T-cell (primary cell): Measurements from ENCODE around the gene ARMC6. TPM values are rescaled to one million over a fixed set of nuclear protein-coding genes. Genes with fewer than 3 reads are reported as not detected.

ENCODE experiments used
- ATAC-seq, 4 experiments: fragments of 200-7000 bp in 3 of 4; fragments of 150-1000 bp in 1 of 4; cut with Tn5 transposase; replicated peaks in 1 of 4; 1 replicate in 3 of 4; 2 replicates in 1 of 4; pipeline ENCODE4 v1.10.0; 2021; ENCODE audit warnings: moderate library complexity in 3 of 4, mild to moderate bottlenecking in 2 of 4, moderate number of reproducible peaks in 1 of 4
- CTCF ChIA-PET, 2 donors: fragments of 300-600 bp; sonication (Branson Sonifier 250); formaldehyde crosslinking; loops; one replicate each; lab custom pipeline; 2022; ENCODE audit warnings: antibody characterized with exemption in 2 of 2; lab: Charles Lee
- POLR2A ChIA-PET, 2 donors: fragments of 300-600 bp; sonication (Branson Sonifier 250); formaldehyde crosslinking; loops; one replicate each; lab custom pipeline; 2022; ENCODE audit warnings: antibody characterized with exemption in 2 of 2; lab: Charles Lee
- DNase-seq, 35 experiments: peaks; one replicate each; pipeline versions ENCODE4 v3.0.0 to v3.0.0-alpha.2; 2013 to 2023
- H3K27ac ChIP-seq: one replicate; pipeline ENCODE4 v1.5.1; 2013; ENCODE audit warnings: low read length
- H3K27me3 ChIP-seq, 2 experiments: replicated peaks in 1 of 2; 1 replicate in 1 of 2; 2 replicates in 1 of 2; pipeline versions ENCODE4 v1.6.1 to v1.7.0; 2013; ENCODE audit warnings: low read length in 1 of 2, mixed read lengths in 1 of 2; ENCODE audit not compliant: control insufficient read depth in 2 of 2, insufficient read depth in 2 of 2; ENCODE audit errors: extremely low read depth in 1 of 2
- H3K36me3 ChIP-seq, 2 donors: 1 replicate in 1 of 2; 2 replicates in 1 of 2; pipeline versions ENCODE4 v1.6.1 to v1.7.0; 2013; ENCODE audit warnings: low read length in 1 of 2; ENCODE audit not compliant: control insufficient read depth in 2 of 2, insufficient read depth in 1 of 2; ENCODE audit errors: extremely low read depth in 1 of 2
- H3K4me1 ChIP-seq, 2 experiments: 1 replicate in 1 of 2; 2 replicates in 1 of 2; pipeline versions ENCODE4 v1.6.1 to v1.7.0; 2013; ENCODE audit warnings: low read length in 2 of 2, mixed read lengths in 1 of 2; ENCODE audit not compliant: insufficient read depth in 2 of 2, control insufficient read depth in 1 of 2; ENCODE audit errors: extremely low read depth in 1 of 2
- H3K4me3 ChIP-seq, 2 donors: 1 replicate in 1 of 2; 2 replicates in 1 of 2; pipeline versions ENCODE4 v1.5.1 to v1.7.0; 2013; ENCODE audit warnings: mild to moderate bottlenecking in 2 of 2, low read length in 1 of 2, moderate library complexity in 1 of 2; ENCODE audit not compliant: control insufficient read depth in 1 of 2; ENCODE audit errors: extremely low read depth in 1 of 2
- H3K9me3 ChIP-seq: 2 replicates; pipeline ENCODE4 v1.7.0; 2013
- H3K27ac Mint-ChIP-seq, 2 donors: one replicate each; pipeline ENCODE4 v1.8.0; 2020 to 2021; ENCODE audit warnings: mild to moderate bottlenecking in 2 of 2, mixed read lengths in 2 of 2
- H3K27me3 Mint-ChIP-seq, 2 donors: one replicate each; pipeline ENCODE4 v1.8.0; 2021 to 2022; ENCODE audit warnings: mixed read lengths in 2 of 2
- H3K36me3 Mint-ChIP-seq: one replicate; pipeline ENCODE4 v1.8.0; 2021; ENCODE audit warnings: mixed read lengths
- H3K4me1 Mint-ChIP-seq, 3 donors: one replicate each; pipeline ENCODE4 v1.8.0; 2020 to 2022; ENCODE audit warnings: mixed read lengths in 3 of 3, mild to moderate bottlenecking in 1 of 3
- H3K4me3 Mint-ChIP-seq, 3 donors: one replicate each; pipeline ENCODE4 v1.8.0; 2020 to 2022; ENCODE audit warnings: mild to moderate bottlenecking in 3 of 3, mixed read lengths in 3 of 3, moderate library complexity in 3 of 3
- H3K9me3 Mint-ChIP-seq, 3 donors: one replicate each; pipeline ENCODE4 v1.8.0; 2020 to 2022; ENCODE audit warnings: mixed read lengths in 3 of 3
- WGBS: methylation state at CpG from one replicate; pipeline ENCODE4 v1.1.5; 2013; ENCODE audit warnings: missing lambda C conversion rate; ENCODE audit not compliant: insufficient coverage; 5-methylcytosine and 5-hydroxymethylcytosine counted together
- total RNA-seq, 35 experiments: library from RNA in 6 of 35; stranded (reverse) in 6 of 35; fragments of 120-200 nt in 1 of 35; gene quantifications; one replicate each; pipeline versions ENCODE4 v1.2.1 to v1.2.4 and lab custom pipeline; 2013 to 2026

The ARMC6 gene
- total RNA-seq, 5 donors from 2014 or later (not counting 1 experiment from before 2014, with no cell fraction given), result 12.8 to 22.7 (median 18.7) TPM

DNA sequence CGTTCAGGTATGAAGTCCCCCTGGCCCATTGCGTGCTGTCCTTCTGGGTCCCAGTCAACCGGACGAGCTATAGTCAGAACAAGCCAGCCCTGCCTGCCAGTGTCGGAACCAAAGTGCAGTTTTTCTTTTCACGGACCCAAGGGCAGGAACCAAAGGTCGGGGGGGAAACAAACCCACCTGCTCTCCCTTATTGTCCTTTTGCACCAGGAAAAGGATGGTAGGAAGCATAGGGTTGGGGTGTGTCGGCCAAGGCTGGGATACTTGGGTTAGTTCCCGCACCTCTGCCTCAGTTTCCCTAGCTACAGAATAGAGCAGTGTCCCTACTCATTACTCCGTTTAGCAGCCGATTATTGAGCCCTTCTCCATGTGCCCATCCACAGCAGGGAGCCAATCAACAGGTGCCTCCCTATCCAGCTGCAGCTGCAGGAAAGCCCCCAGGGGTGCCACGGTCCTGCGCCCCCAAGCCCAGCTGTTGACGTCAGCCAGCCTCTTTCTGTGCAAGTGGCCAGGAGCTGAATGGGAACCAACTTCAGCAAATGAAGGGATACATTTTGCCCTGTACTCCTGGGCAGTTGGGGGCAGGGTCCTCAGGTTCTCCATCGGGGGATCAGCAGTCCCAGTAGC, 21.0 kb downstream of the ARMC6 start:
- ChIA-PET POLR2A (interaction anchor here in 1 of 2 donors (0.6 kb wide), 1 partner anchor 33 kb away, joined by 3 read pairs; no protein-coding TSS in a partner anchor), CTCF (interaction anchor here (0.6 to 1.1 kb wide), 4 partner anchors 57 to 1360 kb away, joined by 3 to 12 read pairs (median 4); no protein-coding TSS in a partner anchor)
- DNase-seq, result no peak
- Histone ChIP-seq H3K36me3 (peaks cover 16 to 67% of the 10 kb centered on the region in 2 donors), H3K9me3 (no peaks in the 10 kb centered on the region), H3K4me1 (no peaks in the 10 kb centered on the region), H3K27me3 (no peaks in the 10 kb centered on the region), H3K27ac (no peak overlapping the region), H3K4me3 (no peak overlapping the region)
- Mint-ChIP-seq H3K36me3 (peaks cover 19% of the 10 kb centered on the region), H3K27me3 (no peaks in the 10 kb centered on the region), H3K27ac (no peak overlapping the region), H3K9me3 (no peaks in the 10 kb centered on the region), H3K4me3 (no peak overlapping the region), H3K4me1 (no peaks in the 10 kb centered on the region)
- WGBS, result 94% methylated on average over 10 of the region's 15 CpGs
- ATAC-seq, result no peak

DNA sequence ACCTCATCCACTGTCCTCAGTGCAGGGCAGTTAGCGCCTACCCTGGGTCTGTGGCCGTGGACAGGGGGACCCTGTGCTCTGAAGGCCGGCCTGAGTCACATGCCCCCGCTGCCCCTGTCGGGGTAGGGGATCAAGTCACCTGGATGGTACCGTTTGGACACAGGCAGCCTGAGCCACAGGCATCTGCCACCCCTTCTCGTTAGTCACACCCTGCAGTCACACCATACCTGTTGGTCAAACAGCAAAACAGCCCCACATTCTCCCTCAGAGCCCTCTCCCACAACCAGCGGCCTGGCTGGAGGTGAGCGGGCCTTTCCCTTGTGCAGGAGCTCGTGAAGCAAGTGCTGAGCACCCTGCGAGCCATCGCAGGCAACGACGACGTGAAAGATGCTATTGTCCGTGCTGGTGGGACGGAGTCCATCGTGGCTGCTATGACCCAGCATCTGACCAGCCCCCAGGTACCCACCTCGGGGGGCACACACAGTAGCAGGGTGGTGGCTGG, 21.6 kb downstream of the ARMC6 start:
- POLR2A ChIA-PET, result no interaction called here
- no peak for DNase-seq
- Mint-ChIP-seq H3K4me3 (no peak overlapping the region), H3K9me3 (no peaks in the 10 kb centered on the region), H3K4me1 (no peaks in the 10 kb centered on the region), H3K27ac (no peak overlapping the region), H3K36me3 (peaks cover 22% of the 10 kb centered on the region), H3K27me3 (no peaks in the 10 kb centered on the region)
- WGBS, result 99% methylated on average over 17 of the region's 19 CpGs
- CTCF ChIA-PET, result interaction anchor here in 1 of 2 donors (1.1 kb wide), 1 partner anchor 120 kb away, joined by 4 read pairs; no protein-coding TSS in a partner anchor
- Histone ChIP-seq H3K4me3 (no peak overlapping the region), H3K9me3 (no peaks in the 10 kb centered on the region), H3K27me3 (no peaks in the 10 kb centered on the region), H3K36me3 (peaks cover 16 to 67% of the 10 kb centered on the region in 2 donors), H3K4me1 (no peaks in the 10 kb centered on the region), H3K27ac (no peak overlapping the region)
- ATAC-seq, result no peak

- Histone ChIP-seq H3K4me3 (no peak overlapping the region), H3K27me3 (no peaks in the 10 kb centered on the region), H3K4me1 (no peaks in the 10 kb centered on the region), H3K9me3 (no peaks in the 10 kb centered on the region), H3K27ac (no peak overlapping the region), H3K36me3 (peaks cover 16 to 67% of the 10 kb centered on the region in 2 donors)
- H3K27me3 Mint-ChIP-seq, result no peaks in the 10 kb centered on the region
- DNase-seq (no peak), ATAC-seq (no peak)
- ChIA-PET POLR2A (interaction anchor here in 1 of 2 donors (0.7 kb wide), 1 partner anchor 290 kb away, joined by 3 read pairs; no protein-coding TSS in a partner anchor), CTCF (no interaction called here)
- WGBS, result 100% methylated on average over 5 of the region's 13 CpGs
- H3K9me3 Mint-ChIP-seq, result no peaks in the 10 kb centered on the region
- H3K4me3 Mint-ChIP-seq, result no peak overlapping the region
- H3K4me1 Mint-ChIP-seq, result no peaks in the 10 kb centered on the region
- H3K27ac Mint-ChIP-seq, result no peak overlapping the region
- H3K36me3 Mint-ChIP-seq, result peaks cover 23% of the 10 kb centered on the region
Observed at GRCh38 chr19:19055701-19056100, 22.3 kb downstream of the ARMC6 start.

DNA sequence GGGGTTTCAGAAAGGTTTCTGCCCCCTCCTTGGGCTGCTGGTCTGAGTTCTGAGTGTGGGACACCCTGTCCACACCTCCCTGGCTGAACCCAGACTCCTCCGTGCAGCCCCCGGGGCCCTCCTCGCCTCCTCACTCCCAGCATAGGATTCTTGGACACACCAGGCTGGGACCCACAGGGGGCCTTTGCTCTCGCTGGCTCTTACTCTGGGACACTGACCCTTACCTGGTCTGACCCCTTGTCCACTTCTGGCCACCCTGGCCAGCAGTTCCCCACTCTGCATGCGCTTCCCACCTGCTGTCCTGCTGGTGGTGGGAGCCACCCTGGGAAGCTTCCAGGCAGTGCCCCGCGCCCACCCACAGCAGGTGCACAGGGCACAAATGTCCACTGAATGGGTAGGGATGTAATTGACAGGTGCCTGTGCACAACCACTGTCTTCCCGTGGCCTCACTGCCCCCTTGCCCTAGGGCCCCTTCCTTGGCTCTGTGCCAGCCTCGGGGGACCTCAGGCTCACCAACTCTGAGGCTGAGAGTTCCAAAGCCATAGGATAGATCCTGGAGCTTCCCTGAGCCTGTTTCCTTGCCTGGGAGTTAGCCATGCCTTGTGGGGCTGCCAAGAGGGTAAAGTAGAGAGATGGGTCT, 23.4 kb downstream of the ARMC6 start:
- no peaks in the 10 kb centered on the region for H3K9me3 Mint-ChIP-seq
- no peak for ATAC-seq
- DNase-seq, result no peak
- no peaks in the 10 kb centered on the region for H3K4me1 Mint-ChIP-seq
- H3K27me3 ChIP-seq, result no peaks in the 10 kb centered on the region
- H3K4me3 ChIP-seq, result no peak overlapping the region
- H3K4me1 ChIP-seq, result no peaks in the 10 kb centered on the region
- no peak overlapping the region for H3K4me3 Mint-ChIP-seq
- no peak overlapping the region for H3K27ac Mint-ChIP-seq
- CTCF ChIA-PET, result no interaction called here
- peaks cover 17% of the 10 kb centered on the region for H3K36me3 Mint-ChIP-seq
- H3K27ac ChIP-seq, result no peak overlapping the region
- peaks cover 16 to 56% of the 10 kb centered on the region in 2 donors for H3K36me3 ChIP-seq
- no peaks in the 10 kb centered on the region for H3K27me3 Mint-ChIP-seq
- POLR2A ChIA-PET, result interaction anchor here (0.6 to 0.7 kb wide), 2 partner anchors 270 to 289 kb away, joined by 3 read pairs; no protein-coding TSS in a partner anchor
- WGBS, result 88% methylated on average over 8 of the region's 9 CpGs
- no peaks in the 10 kb centered on the region for H3K9me3 ChIP-seq

GRCh38 chr19:19057317-19057716, 23.9 kb downstream of the ARMC6 start:
- Mint-ChIP-seq H3K4me1 (peaks cover 0 to 1% (median 0%) of the 10 kb centered on the region in 3 donors), H3K9me3 (no peaks in the 10 kb centered on the region), H3K27me3 (no peaks in the 10 kb centered on the region), H3K36me3 (peaks cover 15% of the 10 kb centered on the region), H3K4me3 (no peak overlapping the region), H3K27ac (no peak overlapping the region)
- Histone ChIP-seq H3K4me1 (no peaks in the 10 kb centered on the region), H3K27me3 (no peaks in the 10 kb centered on the region), H3K27ac (no peak overlapping the region), H3K4me3 (no peak overlapping the region), H3K36me3 (peaks cover 16 to 50% of the 10 kb centered on the region in 2 donors), H3K9me3 (no peaks in the 10 kb centered on the region)
- ATAC-seq, result no peak
- DNase-seq, result no peak
- ChIA-PET CTCF (no interaction called here), POLR2A (interaction anchor here (0.6 to 0.7 kb wide), 2 partner anchors 46 to 270 kb away, joined by 3 to 4 read pairs; no protein-coding TSS in a partner anchor)
- WGBS, result 92% methylated on average over 8 of the region's 13 CpGs

DNA sequence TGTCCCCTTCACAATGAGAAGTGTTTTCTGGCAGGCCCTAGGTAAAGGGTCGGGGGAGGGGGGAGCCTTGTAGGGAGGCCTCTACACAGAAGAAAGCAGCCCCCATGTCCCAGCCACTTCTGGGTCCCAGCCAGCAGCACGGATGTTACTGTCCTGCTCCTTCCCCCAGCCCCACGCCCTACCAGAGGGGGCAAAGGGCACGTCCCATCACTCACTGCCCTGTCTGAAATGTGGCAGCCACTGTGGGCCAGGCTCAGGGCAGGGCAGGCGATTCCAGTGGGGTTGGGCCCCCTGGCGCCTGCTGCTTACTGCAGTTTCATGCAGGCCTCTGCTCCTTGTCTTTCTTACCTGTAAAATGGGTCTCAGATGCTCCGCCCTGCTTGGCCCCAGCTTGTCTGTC, 24.3 kb downstream of the ARMC6 start:
- H3K4me1 Mint-ChIP-seq, result peaks cover 0 to 5% (median 3%) of the 10 kb centered on the region in 3 donors
- Histone ChIP-seq H3K27me3 (no peaks in the 10 kb centered on the region), H3K4me3 (no peak overlapping the region), H3K27ac (no peak overlapping the region), H3K4me1 (peaks cover 0 to 1% of the 10 kb centered on the region in 2 experiments), H3K36me3 (peaks cover 16 to 46% of the 10 kb centered on the region in 2 donors), H3K9me3 (no peaks in the 10 kb centered on the region)
- CTCF ChIA-PET, result no interaction called here
- POLR2A ChIA-PET, result interaction anchor here in 1 of 2 donors (0.7 kb wide), 1 partner anchor 47 kb away, joined by 4 read pairs; no protein-coding TSS in a partner anchor
- ATAC-seq, result no peak
- H3K36me3 Mint-ChIP-seq, result peaks cover 14% of the 10 kb centered on the region
- no peak overlapping the region for H3K27ac Mint-ChIP-seq
- WGBS, result 94% methylated on average over 5 of the region's 7 CpGs
- no peaks in the 10 kb centered on the region for H3K9me3 Mint-ChIP-seq
- no peak overlapping the region for H3K4me3 Mint-ChIP-seq
- no peak for DNase-seq
- no peaks in the 10 kb centered on the region for H3K27me3 Mint-ChIP-seq
